GM12878 (cell line): ENCODE results near the gene B4GALT1. TPM values are rescaled to one million over a fixed set of nuclear protein-coding genes. Genes with fewer than 3 reads are reported as not detected.

Source experiments
- ATAC-seq: fragments of 200-7000 bp; cut with Tn5 transposase; 3 replicates; pipeline ENCODE4 v1.9.1; 2020; ENCODE audit warnings: mild to moderate bottlenecking, moderate library complexity
- BruUV-seq: library from RNA; stranded (reverse); fragments of 400-500 nt; replicated peaks from 2 replicates; lab custom pipeline; 2021; lab: Mats Ljungman, UMichigan
- CTCF ChIA-PET: fragments of 300-600 bp; sonication (Branson Sonifier 250); formaldehyde crosslinking; extraction: SDS; loops from one replicate; lab custom pipeline; 2021; ENCODE audit warnings: inconsistent platforms; lab: Yijun Ruan, JAX
- POLR2A ChIA-PET: fragments of 350-600 bp; formaldehyde crosslinking; extraction: SDS; loops from one replicate; lab custom pipeline; 2021; ENCODE audit warnings: inconsistent platforms; lab: Charles Lee
- RAD21 ChIA-PET: fragments of 300-600 bp; sonication (Branson Sonifier 250); formaldehyde crosslinking; loops from one replicate; lab custom pipeline; 2023; ENCODE audit warnings: antibody characterized with exemption; ENCODE audit not compliant: unreplicated experiment; lab: Charles Lee
- SMC1A ChIA-PET: fragments of 300-600 bp; sonication (Branson Sonifier 250); formaldehyde crosslinking; loops from one replicate; lab custom pipeline; 2023; ENCODE audit not compliant: unreplicated experiment, uncharacterized antibody; lab: Charles Lee
- DNase-seq: peaks from one replicate; pipeline ENCODE4 v3.0.0-alpha.2; 2011; ENCODE audit warnings: low read depth, low spot score
- FAIRE-seq: peaks from 3 replicates; lab custom pipeline; 2011; peaks lifted over from hg19 to GRCh38; lab: Jason Lieb, UNC
- H2AFZ ChIP-seq: 2 replicates; pipeline ENCODE4 v1.6.0; 2011; ENCODE audit warnings: low read depth, low read length, control low read depth; ENCODE audit not compliant: control insufficient read depth
- H3K27ac ChIP-seq: 2 replicates; pipeline ENCODE4 v1.5.1; 2011; ENCODE audit warnings: control low read depth; ENCODE audit not compliant: control insufficient read depth, insufficient read depth
- H3K27me3 ChIP-seq, 2 experiments: replicated peaks in 1 of 2; 2 replicates each; pipeline versions ENCODE4 v1.6.0 to v1.6.1; 2011; ENCODE audit warnings: low read length in 1 of 2; ENCODE audit not compliant: control insufficient read depth in 2 of 2, insufficient read depth in 2 of 2
- H3K36me3 ChIP-seq, 2 experiments: 2 replicates each; pipeline ENCODE4 v1.5.1; 2011; ENCODE audit warnings: low read length in 1 of 2; ENCODE audit not compliant: control insufficient read depth in 2 of 2, insufficient read depth in 2 of 2
- H3K4me1 ChIP-seq: 2 replicates; pipeline ENCODE4 v1.6.1; 2011; ENCODE audit warnings: mild to moderate bottlenecking, low read length, moderate library complexity, mixed read lengths; ENCODE audit not compliant: control insufficient read depth, insufficient read depth
- H3K4me2 ChIP-seq: 2 replicates; pipeline ENCODE4 v1.6.0; 2011; ENCODE audit warnings: control low read depth; ENCODE audit not compliant: control insufficient read depth, insufficient read depth
- H3K4me3 ChIP-seq: fragments of 200-600 bp; sonication (generic); 2 replicates; pipeline ENCODE4 v1.5.1; 2016
- H3K79me2 ChIP-seq: 2 replicates; pipeline ENCODE4 v1.6.0; 2011; ENCODE audit warnings: low read length; ENCODE audit not compliant: control insufficient read depth, insufficient read depth
- H3K9ac ChIP-seq: 2 replicates; pipeline ENCODE4 v1.8.0; 2011; ENCODE audit warnings: low read length, control low read depth, mixed read lengths; ENCODE audit not compliant: control insufficient read depth, insufficient read depth
- H3K9me3 ChIP-seq: replicated peaks from 3 replicates; pipeline ENCODE4 v1.5.1; 2011; ENCODE audit warnings: mild to moderate bottlenecking, low read length; ENCODE audit not compliant: control insufficient read depth, insufficient read depth
- H4K20me1 ChIP-seq: 2 replicates; pipeline ENCODE4 v1.6.0; 2011; ENCODE audit not compliant: control insufficient read depth, insufficient read depth
- CREM ChIP-seq: IDR thresholded peaks from 2 replicates; pipeline ENCODE4 v1.6.1; 2014; ENCODE audit warnings: antibody characterized with exemption, low read depth
- ESRRA ChIP-seq: IDR thresholded peaks from 2 replicates; pipeline ENCODE4 v1.6.1; 2012; ENCODE audit warnings: mild to moderate bottlenecking, low read length, improper control_type of control experiment
- IRF4 ChIP-seq: IDR thresholded peaks from 2 replicates; pipeline ENCODE4 v1.6.1; 2011; ENCODE audit warnings: low read depth, low read length
- LARP7 ChIP-seq: fragments of 450-650 bp; IDR thresholded peaks from 2 replicates; pipeline ENCODE4 v1.6.1; 2017; ENCODE audit warnings: mild to moderate bottlenecking
- SREBF2 ChIP-seq: IDR thresholded peaks from 2 replicates; pipeline ENCODE4 v1.6.1; 2012; ENCODE audit warnings: mild to moderate bottlenecking, low read length
- SRF ChIP-seq, 2 experiments: IDR thresholded peaks; 2 replicates each; pipeline ENCODE4 v1.6.1; 2011; ENCODE audit warnings: low read depth in 2 of 2, low read length in 2 of 2, mild to moderate bottlenecking in 1 of 2, moderate library complexity in 1 of 2
- ZSCAN29 ChIP-seq: fragments of 450-650 bp; IDR thresholded peaks from 2 replicates; pipeline ENCODE4 v1.6.1; 2017; ENCODE audit warnings: mild to moderate bottlenecking, moderate library complexity
- WGBS: methylation state at CpG from one replicate; pipeline ENCODE4 v1.1.6; 2016; ENCODE audit warnings: low lambda C conversion rate; ENCODE audit not compliant: insufficient replicate concordance, insufficient coverage; ENCODE audit errors: missing lambda C conversion rate; 5-methylcytosine and 5-hydroxymethylcytosine counted together
- in situ Hi-C: fragments of 300-500 bp; cut with MboI; formaldehyde crosslinking; loops from 9 replicates; pipeline ENCODE4 v1.14.3; 2018; ENCODE audit warnings: mixed read lengths
- intact Hi-C: fragments of 100-400 bp; cut with micrococcal nuclease; formaldehyde crosslinking; loops from one replicate; pipeline ENCODE4 v1.14.2; 2022; ENCODE audit not compliant: unreplicated experiment
- polyA plus RNA-seq, 11 experiments: library from polyadenylated mRNA; depleted of rRNA in 4 of 11; unstranded in 6 of 11; stranded (reverse) in 5 of 11; fragments of >200 nt; fragmentation: Nextera tagmentation in 4 of 11; fragmentation: Illumina TruSeq in 1 of 11; extraction: Ambion mirVana in 4 of 11; extraction: Trizol in 1 of 11; gene quantifications; 1 replicate in 1 of 11; 2 replicates in 10 of 11; pipeline versions ENCODE4 v1.2.1 to v1.2.3, GENCODE V29; 2011 to 2016; ENCODE audit warnings: inconsistent platforms in 2 of 11, missing spikeins in 2 of 11, low read depth in 1 of 11
- total RNA-seq, 4 experiments: library from RNA; depleted of rRNA in 3 of 4; stranded (reverse); fragments of >200 nt in 3 of 4; fragmentation: Illumina TruSeq in 1 of 4; extraction: Trizol in 1 of 4; gene quantifications; 2 replicates each; pipeline versions ENCODE4 v1.2.1 to v1.2.3, GENCODE V29; 2013 to 2021
- TF ChIP-seq, protein P1 (sequence below): fragments of 450-650 bp; IDR thresholded peaks from 2 replicates; pipeline ENCODE4 v1.6.1; 2017; ENCODE audit warnings: antibody characterized with exemption, mild to moderate bottlenecking, moderate library complexity
- TF ChIP-seq, protein P2 (sequence below): fragments of 450-650 bp; IDR thresholded peaks from 2 replicates; pipeline ENCODE4 v1.6.1; 2016; ENCODE audit warnings: mild to moderate bottlenecking, moderate library complexity, borderline replicate concordance

The B4GALT1 gene
- total and polyA plus RNA-seq, 10 of the 15 experiments (the other 5 are each of a cell fraction or from before 2014, with no cell fraction given), result 12.7 to 79.0 (median 41.0) TPM

GRCh38 chr9:33182519-33182918 is 15.4 kb upstream of the B4GALT1 start:
- no peak overlapping the region for H3K4me2 ChIP-seq
- no peaks in the 10 kb centered on the region for H3K36me3 ChIP-seq
- FAIRE-seq, result no peak
- no peaks in the 10 kb centered on the region for H3K27me3 ChIP-seq
- no peaks in the 10 kb centered on the region for H3K79me2 ChIP-seq
- ChIA-PET RAD21 (no interaction called here), CTCF (interaction anchor here (1.2 kb wide), 1 partner anchor 44 kb away, joined by 5 read pairs; no protein-coding TSS in a partner anchor), POLR2A (no interaction called here), SMC1A (interaction anchor here (0.6 to 1.3 kb wide), 5 partner anchors 9 to 55 kb away, joined by 3 read pairs; no protein-coding TSS in a partner anchor)
- WGBS, result 98% methylated on average over 2 of the region's 2 CpGs
- no peaks in the 10 kb centered on the region for H3K9me3 ChIP-seq
- TF ChIP-seq ESRRA (no peak), IRF4 (no peak), LARP7 (no peak), CREM (no peak), ZSCAN29 (no peak), SREBF2 (no peak), SRF (IDR thresholded peaks at IDR 0.05; ENCODE audit: low read depth in 2 of 2, low read length in 2 of 2) (no peak)
- TF ChIP-seq, protein P1, sequence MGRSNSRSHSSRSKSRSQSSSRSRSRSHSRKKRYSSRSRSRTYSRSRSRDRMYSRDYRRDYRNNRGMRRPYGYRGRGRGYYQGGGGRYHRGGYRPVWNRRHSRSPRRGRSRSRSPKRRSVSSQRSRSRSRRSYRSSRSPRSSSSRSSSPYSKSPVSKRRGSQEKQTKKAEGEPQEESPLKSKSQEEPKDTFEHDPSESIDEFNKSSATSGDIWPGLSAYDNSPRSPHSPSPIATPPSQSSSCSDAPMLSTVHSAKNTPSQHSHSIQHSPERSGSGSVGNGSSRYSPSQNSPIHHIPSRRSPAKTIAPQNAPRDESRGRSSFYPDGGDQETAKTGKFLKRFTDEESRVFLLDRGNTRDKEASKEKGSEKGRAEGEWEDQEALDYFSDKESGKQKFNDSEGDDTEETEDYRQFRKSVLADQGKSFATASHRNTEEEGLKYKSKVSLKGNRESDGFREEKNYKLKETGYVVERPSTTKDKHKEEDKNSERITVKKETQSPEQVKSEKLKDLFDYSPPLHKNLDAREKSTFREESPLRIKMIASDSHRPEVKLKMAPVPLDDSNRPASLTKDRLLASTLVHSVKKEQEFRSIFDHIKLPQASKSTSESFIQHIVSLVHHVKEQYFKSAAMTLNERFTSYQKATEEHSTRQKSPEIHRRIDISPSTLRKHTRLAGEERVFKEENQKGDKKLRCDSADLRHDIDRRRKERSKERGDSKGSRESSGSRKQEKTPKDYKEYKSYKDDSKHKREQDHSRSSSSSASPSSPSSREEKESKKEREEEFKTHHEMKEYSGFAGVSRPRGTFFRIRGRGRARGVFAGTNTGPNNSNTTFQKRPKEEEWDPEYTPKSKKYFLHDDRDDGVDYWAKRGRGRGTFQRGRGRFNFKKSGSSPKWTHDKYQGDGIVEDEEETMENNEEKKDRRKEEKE, result no peak
- TF ChIP-seq, protein P2, sequence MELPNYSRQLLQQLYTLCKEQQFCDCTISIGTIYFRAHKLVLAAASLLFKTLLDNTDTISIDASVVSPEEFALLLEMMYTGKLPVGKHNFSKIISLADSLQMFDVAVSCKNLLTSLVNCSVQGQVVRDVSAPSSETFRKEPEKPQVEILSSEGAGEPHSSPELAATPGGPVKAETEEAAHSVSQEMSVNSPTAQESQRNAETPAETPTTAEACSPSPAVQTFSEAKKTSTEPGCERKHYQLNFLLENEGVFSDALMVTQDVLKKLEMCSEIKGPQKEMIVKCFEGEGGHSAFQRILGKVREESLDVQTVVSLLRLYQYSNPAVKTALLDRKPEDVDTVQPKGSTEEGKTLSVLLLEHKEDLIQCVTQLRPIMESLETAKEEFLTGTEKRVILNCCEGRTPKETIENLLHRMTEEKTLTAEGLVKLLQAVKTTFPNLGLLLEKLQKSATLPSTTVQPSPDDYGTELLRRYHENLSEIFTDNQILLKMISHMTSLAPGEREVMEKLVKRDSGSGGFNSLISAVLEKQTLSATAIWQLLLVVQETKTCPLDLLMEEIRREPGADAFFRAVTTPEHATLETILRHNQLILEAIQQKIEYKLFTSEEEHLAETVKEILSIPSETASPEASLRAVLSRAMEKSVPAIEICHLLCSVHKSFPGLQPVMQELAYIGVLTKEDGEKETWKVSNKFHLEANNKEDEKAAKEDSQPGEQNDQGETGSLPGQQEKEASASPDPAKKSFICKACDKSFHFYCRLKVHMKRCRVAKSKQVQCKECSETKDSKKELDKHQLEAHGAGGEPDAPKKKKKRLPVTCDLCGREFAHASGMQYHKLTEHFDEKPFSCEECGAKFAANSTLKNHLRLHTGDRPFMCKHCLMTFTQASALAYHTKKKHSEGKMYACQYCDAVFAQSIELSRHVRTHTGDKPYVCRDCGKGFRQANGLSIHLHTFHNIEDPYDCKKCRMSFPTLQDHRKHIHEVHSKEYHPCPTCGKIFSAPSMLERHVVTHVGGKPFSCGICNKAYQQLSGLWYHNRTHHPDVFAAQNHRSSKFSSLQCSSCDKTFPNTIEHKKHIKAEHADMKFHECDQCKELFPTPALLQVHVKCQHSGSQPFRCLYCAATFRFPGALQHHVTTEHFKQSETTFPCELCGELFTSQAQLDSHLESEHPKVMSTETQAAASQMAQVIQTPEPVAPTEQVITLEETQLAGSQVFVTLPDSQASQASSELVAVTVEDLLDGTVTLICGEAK, result no peak
- intact Hi-C loops, result no loop called here
- no TSS peak for BruUV-seq
- H3K4me1 ChIP-seq, result peaks cover 13% of the 10 kb centered on the region
- no peak for ATAC-seq
- H3K4me3 ChIP-seq, result no peak overlapping the region
- DNase-seq, result no peak
- no peak overlapping the region for H2AFZ ChIP-seq
- no peaks in the 10 kb centered on the region for H4K20me1 ChIP-seq
- H3K27ac ChIP-seq, result no peak overlapping the region
- in situ Hi-C loops, result no loop called here
- H3K9ac ChIP-seq, result no peak overlapping the region
